Left kidney (tissue), 2 donors: ENCODE data around the gene HDLBP. TPM values are rescaled to one million over a fixed set of nuclear protein-coding genes. Genes with fewer than 3 reads are reported as not detected.
A peak's percentile ranks its signal among the peaks of the same experiment; 100 is the strongest.

ENCODE experiments used
- DNase-seq: peaks from one replicate; pipeline ENCODE4 v3.0.0-alpha.2; 2013
- polyA plus RNA-seq: library from polyadenylated mRNA; unstranded; fragments of 120-200 nt; gene quantifications from one replicate; pipeline ENCODE4 v1.2.1, GENCODE V29; 2013; ENCODE audit not compliant: insufficient read length

HDLBP gene
- polyA plus RNA-seq, 1 donor: 375 TPM

GRCh38 chr2:241230435-241230834 is 85.0 kb downstream of the HDLBP start:
- no peak for DNase-seq

GRCh38 chr2:241229563-241230401 is 85.7 kb downstream of the HDLBP start:
- no peak for DNase-seq

DNA sequence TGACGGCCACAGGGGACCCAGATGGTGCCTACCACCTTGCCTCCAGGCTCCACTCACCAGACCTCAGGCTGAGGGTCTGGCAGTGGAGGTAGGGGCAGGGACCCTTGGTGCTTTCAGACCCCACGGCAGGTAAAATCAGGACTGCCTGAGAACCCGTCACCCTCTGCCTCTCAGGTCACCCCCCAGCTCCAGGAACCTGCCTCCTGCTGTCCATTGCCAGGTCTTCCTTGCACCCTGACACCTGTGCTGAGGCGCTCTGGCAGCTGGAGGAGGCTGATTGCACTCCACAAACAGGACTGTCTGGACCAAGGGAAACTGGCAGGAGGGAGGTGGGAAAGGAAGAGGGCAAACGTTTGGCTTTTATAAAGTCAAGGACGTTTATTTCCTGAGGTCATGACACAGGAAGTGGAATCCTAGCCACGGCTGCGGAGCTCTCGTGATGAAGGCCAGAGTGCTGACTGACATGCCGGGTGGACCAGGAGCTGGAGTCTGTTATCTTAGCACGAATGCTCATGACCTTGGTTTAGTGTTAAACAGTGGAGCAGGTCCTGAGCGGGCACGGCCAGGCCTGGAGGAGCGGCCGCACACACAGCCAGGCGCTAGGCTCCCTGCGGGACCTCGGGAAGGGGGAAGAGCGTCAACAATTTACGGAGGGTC is 86.5 kb downstream of the HDLBP start:
- no peak for DNase-seq

DNA sequence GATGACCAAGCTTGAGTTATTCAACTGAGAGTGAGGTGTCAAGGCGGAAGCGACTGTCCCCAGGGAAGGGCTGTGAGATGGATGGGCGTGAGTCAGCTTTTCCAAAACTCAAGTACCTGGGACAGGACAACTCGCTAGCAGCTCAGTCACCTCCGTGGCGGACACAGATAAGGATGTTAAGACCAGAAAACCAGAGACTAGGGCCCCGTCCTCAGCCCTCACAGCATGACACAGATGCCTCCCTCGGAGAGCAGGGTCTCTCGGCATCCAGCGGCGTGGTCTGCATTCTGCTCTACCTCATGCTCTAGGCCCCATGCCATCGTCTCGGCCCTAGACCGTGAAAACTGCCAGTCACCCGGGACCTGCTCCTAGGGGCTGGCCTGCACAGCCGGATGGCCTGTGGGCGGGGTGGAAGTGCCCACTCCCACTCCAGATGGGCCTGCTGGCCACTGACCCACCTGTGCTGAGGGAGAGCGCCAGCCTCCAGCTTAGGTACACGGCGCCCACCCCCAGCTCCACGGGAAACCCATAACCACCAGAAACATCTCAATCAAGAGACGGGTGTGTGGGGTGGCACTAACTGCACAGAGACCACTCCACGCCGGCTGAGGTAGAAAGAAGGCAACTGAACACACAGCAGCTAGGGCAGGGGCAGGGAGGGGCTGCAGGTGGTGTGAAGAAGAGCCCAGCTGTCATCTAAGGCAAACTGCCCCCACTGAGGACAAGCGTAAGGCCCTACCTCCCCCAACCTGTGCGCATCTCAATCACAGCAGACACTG is 87.2 kb downstream of the HDLBP start:
- DNase-seq: no peak

GRCh38 chr2:241227594-241227993 is 87.9 kb downstream of the HDLBP start:
- no peak for DNase-seq

GRCh38 chr2:241226723-241227572 is 88.5 kb downstream of the HDLBP start:
- no peak for DNase-seq

DNA sequence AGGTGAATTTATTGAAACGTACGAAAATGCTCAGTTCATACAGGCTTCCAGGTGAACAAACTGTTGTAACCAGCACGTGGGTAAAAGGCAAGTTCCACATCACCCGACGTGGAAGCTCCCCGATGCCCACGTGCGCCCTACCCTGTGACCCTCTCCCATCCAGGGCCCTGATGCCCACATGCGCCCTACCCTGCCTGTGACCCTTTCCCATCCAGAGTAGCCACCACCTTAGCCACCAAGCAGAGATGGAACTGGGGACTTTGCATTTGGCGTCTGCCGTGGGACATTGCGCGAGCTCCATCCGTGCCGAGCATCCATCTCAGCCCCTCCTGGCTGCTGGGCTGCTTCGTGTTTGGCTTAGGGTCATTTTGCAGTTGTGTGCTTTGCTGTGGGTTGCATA is 89.5 kb downstream of the HDLBP start:
- DNase-seq: no peak

DNA sequence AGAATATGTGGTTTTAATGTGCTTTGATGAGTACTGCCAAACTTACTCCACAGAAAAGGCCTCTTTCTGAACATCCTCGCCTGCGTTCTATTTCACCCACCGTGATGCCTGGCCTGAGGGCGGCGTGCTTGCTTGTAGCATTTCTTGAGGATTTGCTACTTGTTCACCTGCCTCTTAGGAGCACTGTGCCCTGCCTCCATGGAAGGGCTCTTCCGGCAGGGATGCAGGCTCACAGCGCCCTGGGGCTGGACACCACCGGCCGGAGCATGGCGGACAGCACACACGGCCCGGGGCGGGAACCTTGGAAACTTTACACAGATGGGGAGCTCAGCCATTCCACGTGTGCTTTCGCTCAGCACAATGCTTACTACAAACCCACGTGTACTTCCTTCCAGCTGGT is 89.9 kb downstream of the HDLBP start:
- DNase-seq: no peak

GRCh38 chr2:241224851-241225438 is 90.5 kb downstream of the HDLBP start:
- no peak for DNase-seq

DNA sequence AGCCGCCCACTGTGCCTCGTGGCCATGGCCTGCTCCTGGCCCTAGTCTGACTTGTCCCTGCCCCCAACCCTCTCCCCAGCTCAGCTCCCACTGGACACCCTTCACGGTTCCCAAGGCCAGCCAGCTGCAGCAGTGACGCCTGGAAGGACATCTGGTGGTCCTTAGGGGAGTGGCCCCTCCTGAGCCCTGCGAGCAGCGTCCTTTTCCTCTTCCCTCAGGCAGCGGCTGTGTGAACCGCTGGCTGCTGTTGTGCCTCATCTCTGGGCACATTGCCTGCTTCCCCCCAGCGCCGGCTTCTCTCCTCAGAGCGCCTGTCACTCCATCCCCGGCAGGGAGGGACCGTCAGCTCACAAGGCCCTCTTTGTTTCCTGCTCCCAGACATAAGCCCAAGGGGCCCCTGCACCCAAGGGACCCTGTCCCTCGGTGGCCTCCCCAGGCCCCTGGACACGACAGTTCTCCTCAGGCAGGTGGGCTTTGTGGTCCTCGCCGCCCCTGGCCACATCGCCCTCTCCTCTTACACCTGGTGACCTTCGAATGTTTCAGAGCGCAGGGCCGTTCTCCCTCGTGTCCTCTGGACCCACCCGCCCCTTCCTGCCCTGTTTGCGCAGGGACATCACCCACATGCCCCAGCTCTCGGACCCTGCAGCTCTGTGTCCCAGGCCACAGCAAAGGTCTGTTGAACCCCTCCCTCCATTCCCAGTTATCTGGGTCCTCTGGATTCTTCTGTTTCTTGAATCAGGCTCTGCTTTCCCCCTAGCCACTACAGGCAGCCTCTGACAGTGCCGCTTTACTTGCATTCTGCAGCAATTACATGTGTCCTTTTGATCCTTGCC is 91.2 kb downstream of the HDLBP start:
- DNase-seq: no peak

- no peak for DNase-seq
Measured at GRCh38 chr2:241223211-241224017, 92.1 kb downstream of the HDLBP start.

DNA sequence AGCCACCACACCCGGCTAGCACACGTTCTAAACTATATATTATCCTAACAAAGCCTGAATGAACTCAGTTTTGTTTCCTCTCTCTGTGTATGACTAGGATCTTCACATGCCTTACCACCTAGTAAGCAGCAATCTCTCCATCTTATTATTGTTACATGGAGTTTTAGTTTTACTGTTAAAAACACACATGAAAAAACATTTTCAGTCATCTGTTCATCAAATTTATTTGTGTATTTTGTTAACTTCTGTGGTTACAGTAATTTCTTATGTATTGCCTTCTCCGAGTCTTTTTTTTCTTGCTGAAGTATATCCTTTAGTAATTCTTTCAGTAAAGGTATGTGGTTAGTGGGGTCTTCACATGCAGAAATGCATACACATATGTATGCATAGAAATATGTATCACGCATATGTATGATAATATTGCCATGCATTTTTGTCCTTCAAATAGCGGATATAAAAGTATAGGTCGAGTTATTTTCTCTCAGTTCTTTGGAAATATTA is 95.6 kb downstream of the HDLBP start:
- DNase-seq: no peak

DNA sequence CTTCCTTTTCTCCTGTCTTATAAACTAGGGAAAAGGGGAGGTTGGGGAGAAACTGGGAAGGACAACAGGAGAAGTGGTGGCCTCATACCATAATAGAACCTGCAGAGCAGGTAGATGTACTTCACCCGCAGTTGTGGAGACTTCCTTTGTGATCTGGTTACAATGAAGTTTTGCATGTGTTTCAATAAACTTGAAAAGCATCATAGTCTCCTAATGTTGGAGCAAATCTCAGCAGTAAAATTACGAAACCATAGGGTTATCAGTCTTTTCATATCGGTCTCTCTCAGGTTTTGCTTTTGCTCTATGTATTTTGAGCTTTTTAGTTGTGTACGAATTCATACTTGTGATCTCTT is 96.5 kb downstream of the HDLBP start:
- no peak for DNase-seq

DNA sequence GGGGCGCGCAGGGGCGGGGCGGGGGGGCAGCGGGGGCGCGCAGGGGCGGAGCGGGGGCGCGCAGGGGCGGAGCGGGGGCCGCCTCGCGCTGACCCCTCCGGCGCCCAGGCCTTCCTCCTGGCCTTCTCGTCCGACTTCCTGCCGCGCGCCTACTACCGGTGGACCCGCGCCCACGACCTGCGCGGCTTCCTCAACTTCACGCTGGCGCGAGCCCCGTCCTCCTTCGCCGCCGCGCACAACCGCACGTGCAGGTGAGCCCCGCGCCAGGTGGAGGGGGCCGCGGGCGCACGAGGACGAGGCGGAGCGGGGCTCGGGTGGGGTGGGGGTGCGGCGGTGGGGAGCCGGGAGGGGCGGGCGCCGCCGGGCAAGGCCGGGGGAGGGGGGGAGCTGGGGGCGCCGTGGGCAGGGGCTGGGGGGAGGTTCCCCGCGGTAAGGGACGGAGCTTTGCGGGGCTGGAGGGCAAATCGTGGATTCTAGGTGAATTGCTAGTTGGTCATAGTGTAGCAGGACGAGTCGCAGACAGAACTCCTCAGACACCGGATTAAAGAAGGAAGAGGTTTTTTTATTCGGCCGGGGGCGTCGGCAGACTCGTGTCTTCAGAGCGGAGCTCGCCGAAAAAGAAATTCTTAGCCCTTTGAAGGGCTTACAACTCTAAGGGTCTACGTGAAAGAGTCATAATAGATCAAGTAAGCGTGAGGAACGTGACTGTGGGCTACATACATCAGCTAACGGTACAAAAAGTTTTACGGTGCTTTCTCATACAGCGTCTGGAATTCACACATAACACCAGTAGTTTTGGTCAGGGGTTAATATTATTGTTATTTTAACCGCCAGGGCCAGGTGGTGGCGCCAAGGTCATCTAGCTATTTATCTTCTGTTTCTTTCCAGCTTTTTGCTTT is 97.1 kb downstream of the HDLBP start:
- no peak for DNase-seq

DNA sequence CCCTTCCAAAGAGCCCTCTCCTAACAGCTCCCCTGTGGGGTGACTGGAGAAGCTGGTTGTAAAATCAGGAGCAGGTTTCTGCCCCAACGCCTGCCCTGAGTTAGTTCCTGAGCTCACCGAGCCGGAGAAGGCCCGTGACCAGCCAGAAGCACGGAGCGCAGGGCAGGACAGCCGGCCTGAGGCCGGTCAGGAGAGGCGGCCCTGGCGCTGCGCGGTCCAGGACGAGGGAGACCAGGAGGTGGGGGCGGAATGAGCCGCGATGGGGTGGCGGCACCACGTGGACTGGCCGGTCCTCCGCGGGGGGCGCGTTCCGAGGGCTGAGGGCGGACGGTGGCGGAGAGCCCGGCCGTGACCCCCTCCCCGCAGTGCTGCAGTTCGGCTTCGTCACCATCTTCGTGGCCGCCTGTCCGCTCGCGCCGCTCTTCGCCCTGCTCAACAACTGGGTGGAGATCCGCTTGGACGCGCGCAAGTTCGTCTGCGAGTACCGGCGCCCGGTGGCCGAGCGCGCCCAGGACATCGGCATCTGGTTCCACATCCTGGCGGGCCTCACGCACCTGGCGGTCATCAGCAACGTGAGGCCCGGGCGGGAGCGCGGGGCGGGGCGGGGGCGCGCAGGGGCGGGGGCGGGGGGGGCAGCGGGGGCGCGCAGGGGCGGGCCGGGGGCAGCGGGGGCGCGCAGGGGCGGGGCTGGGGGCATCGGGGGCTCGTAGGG is 98.0 kb downstream of the HDLBP start:
- peak; percentile 61 for DNase-seq

DNA sequence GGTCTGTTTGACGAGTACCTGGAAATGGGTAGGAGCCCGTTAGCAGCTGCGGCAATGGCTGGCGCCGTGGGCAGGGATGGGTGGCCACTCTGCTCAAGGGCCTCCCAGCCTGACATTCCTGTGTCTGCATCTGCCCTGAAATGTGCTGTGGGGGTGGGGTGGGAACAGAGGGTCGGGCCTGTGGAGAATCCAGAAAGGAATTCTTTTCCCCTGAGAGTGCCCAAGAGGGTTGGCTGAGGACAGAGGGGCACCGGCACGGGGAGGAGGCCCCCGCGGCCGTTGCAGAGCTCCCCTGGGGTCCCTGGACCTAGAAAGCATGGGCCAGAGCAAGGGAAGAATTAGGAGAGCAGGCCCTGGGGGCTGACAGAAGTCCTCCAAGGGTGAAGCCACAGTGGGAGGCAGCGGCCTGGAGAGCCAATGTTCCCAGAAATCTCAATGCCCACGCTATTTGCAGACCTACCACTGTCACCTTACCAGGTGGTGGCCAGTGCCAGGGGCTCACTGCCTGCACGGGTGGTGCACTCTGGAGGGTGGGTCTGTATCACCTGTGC is 99.2 kb downstream of the HDLBP start:
- no peak for DNase-seq

DNA sequence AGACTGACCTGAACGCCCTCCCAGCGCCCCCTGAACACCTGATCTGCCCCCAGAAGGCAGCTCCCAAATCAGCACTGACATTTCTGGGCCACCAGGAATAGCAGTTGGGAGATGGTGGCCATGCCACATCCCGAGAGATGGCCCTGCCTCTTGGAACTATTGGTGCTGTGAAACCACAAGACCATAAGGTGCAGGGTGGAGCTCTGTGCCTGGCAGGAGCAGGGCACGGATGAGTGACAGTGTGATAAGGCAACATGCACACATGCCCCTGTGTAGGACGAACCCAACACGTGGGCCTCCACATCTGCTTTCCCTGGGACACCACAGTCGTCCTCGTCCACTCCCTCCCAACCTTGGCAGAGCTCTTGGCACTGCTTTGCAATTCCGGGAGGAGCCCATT is 100.1 kb downstream of the HDLBP start:
- DNase-seq: no peak

DNA sequence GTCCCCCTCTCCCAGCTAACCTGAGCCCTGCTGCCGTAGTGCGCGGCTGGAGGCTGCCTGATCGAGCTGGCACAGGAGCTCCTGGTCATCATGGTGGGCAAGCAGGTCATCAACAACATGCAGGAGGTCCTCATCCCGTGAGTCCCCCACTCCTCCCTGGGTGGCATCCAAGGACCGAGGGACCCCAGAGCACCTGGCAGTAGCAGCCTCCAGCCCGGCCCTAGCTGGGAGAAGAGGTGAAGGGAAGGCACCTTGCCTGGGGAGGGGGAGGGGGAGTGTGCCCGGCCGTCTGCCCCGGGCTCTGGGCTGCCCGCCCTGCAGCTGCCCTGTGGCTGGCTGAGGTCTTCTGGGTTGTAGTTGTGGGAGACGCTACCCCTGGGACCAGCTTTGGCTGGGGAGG is 100.7 kb downstream of the HDLBP start:
- DNase-seq: no peak
